Cardiac fibroblast (primary cell): ENCODE data around the gene GPR26.

Experiments
- DNase-seq, 2 donors: peaks; one replicate each; pipeline versions ENCODE4 v3.0.0 to v3.0.0-alpha.2; 2010; ENCODE audit warnings: low read depth in 2 of 2
- H3K4me3 ChIP-seq, 2 donors: replicated peaks in 1 of 2; 1 replicate in 1 of 2; 2 replicates in 1 of 2; pipeline ENCODE4 v1.5.1; 2011; ENCODE audit warnings: low read depth in 2 of 2, low read length in 2 of 2, mild to moderate bottlenecking in 2 of 2, moderate library complexity in 1 of 2
- CTCF ChIP-seq: IDR thresholded peaks from one replicate; pipeline ENCODE4 v1.5.1; 2011; ENCODE audit warnings: low read depth, mild to moderate bottlenecking, low read length, inconsistent platforms

Gene GPR26

GRCh38 chr10:123622381-123622780, 43.8 kb upstream of the GPR26 start:
- no peak for DNase-seq
- H3K4me3 ChIP-seq: no peak overlapping the region
- TF ChIP-seq CTCF: no peak

DNA sequence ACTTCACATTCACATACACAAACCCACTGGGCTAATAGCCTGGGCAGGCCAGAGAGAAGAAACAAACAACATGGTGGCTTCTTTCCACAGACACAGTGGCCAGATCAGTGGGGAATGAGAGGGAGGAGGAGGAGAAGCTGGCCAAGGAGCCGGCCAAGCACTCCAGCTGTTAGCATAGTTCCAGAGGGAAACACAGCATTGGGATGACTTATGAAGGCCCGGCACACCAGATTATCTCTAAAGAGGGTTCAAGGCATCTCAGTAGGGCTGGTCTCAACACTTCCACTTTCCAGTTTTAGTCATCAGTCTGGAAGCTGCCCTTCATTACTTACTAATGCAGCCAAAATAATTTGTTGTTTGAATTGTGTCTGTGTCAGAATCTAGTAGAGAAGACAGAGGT, 42.1 kb upstream of the GPR26 start:
- no peak overlapping the region for H3K4me3 ChIP-seq
- DNase-seq: no peak
- TF ChIP-seq CTCF: no peak

DNA sequence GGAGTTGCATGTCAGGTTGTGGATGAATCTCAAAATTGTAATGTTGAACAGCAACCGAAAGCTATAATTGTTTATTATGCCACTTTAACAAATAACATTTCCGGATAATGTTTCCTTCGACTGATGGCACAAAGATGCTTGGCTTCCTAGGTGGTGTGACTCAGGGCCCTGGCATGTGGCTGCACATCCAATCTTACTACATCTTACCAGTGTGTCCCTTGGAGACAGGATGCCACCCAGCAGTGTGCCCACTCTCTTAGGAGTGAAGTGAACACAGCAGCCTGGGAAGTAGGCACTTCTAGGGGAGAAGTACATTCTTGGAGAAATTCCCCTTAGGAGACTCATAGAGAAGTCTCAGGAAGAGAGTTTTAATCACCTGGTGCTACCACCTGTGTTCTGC, 33.0 kb upstream of the GPR26 start:
- H3K4me3 ChIP-seq: no peak overlapping the region
- DNase-seq: no peak
- no peak for TF ChIP-seq CTCF

DNA sequence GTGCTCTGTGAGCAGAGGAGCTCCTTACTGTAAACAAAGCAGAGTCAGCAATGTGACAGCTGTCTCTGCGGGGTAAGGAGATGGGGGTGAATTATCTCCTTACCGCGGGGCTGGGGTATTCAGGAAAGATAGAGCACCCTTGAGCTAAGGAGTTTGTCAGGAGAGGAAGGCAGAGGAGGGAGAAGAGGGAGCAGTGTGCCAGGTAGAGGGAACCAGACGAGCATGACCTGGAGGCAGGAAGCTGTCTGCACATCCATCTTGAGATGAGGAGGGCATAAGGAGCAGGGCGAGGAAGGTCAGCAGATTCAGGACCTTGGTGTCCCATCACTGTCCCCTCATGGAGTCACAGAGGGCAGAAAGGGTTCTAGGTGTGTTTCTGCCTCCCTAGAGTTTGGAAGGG, 32.5 kb upstream of the GPR26 start:
- H3K4me3 ChIP-seq: no peak overlapping the region
- DNase-seq: no peak
- TF ChIP-seq CTCF: no peak

DNA sequence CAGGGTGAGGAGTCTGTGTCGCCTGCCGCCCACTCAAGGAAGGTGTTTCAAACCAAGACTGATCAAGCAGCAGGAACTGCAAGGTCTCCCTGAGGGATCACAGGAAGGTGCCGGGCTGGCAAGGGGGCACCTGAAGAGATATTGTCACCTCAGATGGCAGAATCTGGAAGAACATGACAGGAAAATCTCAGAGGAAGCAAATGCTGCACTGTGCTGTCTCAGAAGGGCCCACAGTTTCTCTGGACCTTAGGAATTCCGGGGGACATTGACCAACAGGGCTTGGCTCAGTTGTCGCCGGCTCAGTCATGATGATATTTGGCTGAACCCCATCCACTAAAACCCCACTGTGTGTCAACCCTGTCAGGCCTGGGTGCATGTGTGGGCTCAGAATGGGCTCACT, 31.9 kb upstream of the GPR26 start:
- DNase-seq: no peak
- H3K4me3 ChIP-seq: no peak overlapping the region
- TF ChIP-seq CTCF: no peak

GRCh38 chr10:123635131-123635530, 31.0 kb upstream of the GPR26 start:
- no peak for DNase-seq
- TF ChIP-seq CTCF: no peak
- no peak overlapping the region for H3K4me3 ChIP-seq

- no peak for TF ChIP-seq CTCF
- H3K4me3 ChIP-seq: no peak overlapping the region
- DNase-seq: no peak
Observed at GRCh38 chr10:123635745-123636144, 30.4 kb upstream of the GPR26 start.
